SK-N-SH treated with all-trans-retinoic acid at 6 μM for 48 hours (cell line): Measurements from ENCODE around the gene LIN7A.

Source experiments
- ATAC-seq: fragments of 200-7000 bp; cut with Tn5 transposase; 3 replicates; pipeline ENCODE4 v1.9.1; 2020; ENCODE audit warnings: mild to moderate bottlenecking, moderate library complexity
- BACH2 ChIP-seq: fragments of 250-450 bp; sonication (Bioruptor Pico); IDR thresholded peaks from 2 replicates; pipeline ENCODE4 v1.9.0; 2021; ENCODE audit warnings: mild to moderate bottlenecking, borderline replicate concordance
- CSDC2 ChIP-seq: fragments of 250-450 bp; sonication (Bioruptor Pico); IDR thresholded peaks from 2 replicates; pipeline ENCODE4 v1.5.0; 2020; ENCODE audit warnings: mild to moderate bottlenecking, moderate library complexity
- CSRNP3 ChIP-seq: fragments of 250-450 bp; sonication (Bioruptor Pico); IDR thresholded peaks from 2 replicates; pipeline ENCODE4 v1.5.1; 2021; ENCODE audit warnings: mild to moderate bottlenecking, moderate library complexity
- ESRRG ChIP-seq: fragments of 250-450 bp; sonication (Bioruptor Pico); IDR thresholded peaks from 2 replicates; pipeline ENCODE4 v1.6.1; 2021; ENCODE audit warnings: mild to moderate bottlenecking
- ISL1 ChIP-seq: fragments of 250-450 bp; sonication (Bioruptor Pico); IDR thresholded peaks from 2 replicates; pipeline ENCODE4 v2.1.2; 2022; ENCODE audit warnings: mild to moderate bottlenecking, moderate library complexity
- PATZ1 ChIP-seq: fragments of 250-450 bp; sonication (Bioruptor Pico); IDR thresholded peaks from 2 replicates; pipeline ENCODE4 v1.8.0; 2020; ENCODE audit warnings: mild to moderate bottlenecking, moderate library complexity, borderline replicate concordance
- POU6F1 ChIP-seq: fragments of 250-450 bp; sonication (Bioruptor Pico); IDR thresholded peaks from 2 replicates; pipeline ENCODE4 v1.8.0; 2021; ENCODE audit warnings: low read depth, mild to moderate bottlenecking, moderate library complexity, borderline replicate concordance
- PPARA ChIP-seq: fragments of 250-450 bp; sonication (Bioruptor Pico); IDR thresholded peaks from 2 replicates; pipeline ENCODE4 v1.5.0; 2020; ENCODE audit warnings: mild to moderate bottlenecking, borderline replicate concordance
- SNAI2 ChIP-seq: fragments of 250-450 bp; sonication (Bioruptor Pico); IDR thresholded peaks from 2 replicates; pipeline ENCODE4 v1.5.0; 2020; ENCODE audit warnings: mild to moderate bottlenecking, moderate library complexity
- TCF4 ChIP-seq: fragments of 250-450 bp; sonication (Bioruptor Pico); IDR thresholded peaks from 2 replicates; pipeline ENCODE4 v1.8.0; 2021; ENCODE audit warnings: mild to moderate bottlenecking, moderate library complexity, borderline replicate concordance
- TOX ChIP-seq: fragments of 250-450 bp; sonication (Bioruptor Pico); IDR thresholded peaks from 2 replicates; pipeline ENCODE4 v1.8.0; 2021; ENCODE audit warnings: mild to moderate bottlenecking, moderate library complexity, borderline replicate concordance
- TSHZ2 ChIP-seq: fragments of 250-450 bp; sonication (Bioruptor Pico); IDR thresholded peaks from 2 replicates; pipeline ENCODE4 v1.5.0; 2020; ENCODE audit warnings: mild to moderate bottlenecking, moderate library complexity
- ZC3H10 ChIP-seq: fragments of 250-450 bp; sonication (Bioruptor Pico); IDR thresholded peaks from 2 replicates; pipeline ENCODE4 v1.5.1; 2021; ENCODE audit warnings: mild to moderate bottlenecking, moderate library complexity
- ZFP30 ChIP-seq: fragments of 450-650 bp; formaldehyde crosslinking; IDR thresholded peaks from 2 replicates; pipeline ENCODE4 v1.5.0; 2022; ENCODE audit warnings: mild to moderate bottlenecking, moderate library complexity
- ZNF565 ChIP-seq: fragments of 450-650 bp; formaldehyde crosslinking; conservative IDR thresholded peaks from 2 replicates; pipeline ENCODE4 v1.5.0; 2020; ENCODE audit warnings: low read depth, mild to moderate bottlenecking, moderate library complexity
- ZNF70 ChIP-seq: fragments of 450-650 bp; formaldehyde crosslinking; IDR thresholded peaks from 2 replicates; pipeline ENCODE4 v1.5.0; 2020; ENCODE audit warnings: mild to moderate bottlenecking, moderate library complexity

Gene LIN7A

GRCh38 chr12:80838708-80839107 is 99.0 kb downstream of the LIN7A start:
- no peak for ATAC-seq
- TF ChIP-seq PPARA (CRISPR knock-in tag) (no peak), TSHZ2 (CRISPR knock-in tag) (no peak)
- TF ChIP-seq, all 23 proteins: peak for 0

GRCh38 chr12:80838024-80838658 is 99.6 kb downstream of the LIN7A start:
- TF ChIP-seq TSHZ2 (CRISPR knock-in tag) (no peak), ZNF565 (CRISPR knock-in tag) (no peak), PATZ1 (CRISPR knock-in tag) (no peak), SNAI2 (no peak), ZFP30 (CRISPR knock-in tag) (no peak), ESRRG (CRISPR knock-in tag) (no peak), CSDC2 (CRISPR knock-in tag) (no peak), ISL1 (CRISPR knock-in tag) (no peak), BACH2 (CRISPR knock-in tag) (no peak), ZC3H10 (CRISPR knock-in tag) (no peak)
- no peak for ATAC-seq

- peak; percentile 90 for ATAC-seq
- TF ChIP-seq TOX (CRISPR knock-in tag): no peak
- no peak for TF ChIP-seq ESRRG (CRISPR knock-in tag)
- TF ChIP-seq POU6F1 (CRISPR knock-in tag): no peak
- TF ChIP-seq SNAI2: no peak
- TF ChIP-seq BACH2 (CRISPR knock-in tag): no peak
- TF ChIP-seq CSRNP3 (CRISPR knock-in tag): no peak
- no peak for TF ChIP-seq TSHZ2 (CRISPR knock-in tag)
- no peak for TF ChIP-seq ZNF70 (CRISPR knock-in tag)
- no peak for TF ChIP-seq TCF4
These were observed 100.3 kb downstream of the LIN7A start for GRCh38 chr12:80837342-80837978.
